Stimulated activated CD4-positive, alpha-beta T cell treated with anti-CD3 and anti-CD28 coated beads, TNF-alpha, amount 100 ng/mL, for 1 hour (primary cell): ENCODE data around the gene FNDC3A.

Experiments used
- DNase-seq, 3 donors: peaks; one replicate each; pipeline ENCODE4 v3.0.0-alpha.2; 2020; ENCODE audit warnings: low read depth in 3 of 3, low spot score in 1 of 3

FNDC3A gene, protein sequence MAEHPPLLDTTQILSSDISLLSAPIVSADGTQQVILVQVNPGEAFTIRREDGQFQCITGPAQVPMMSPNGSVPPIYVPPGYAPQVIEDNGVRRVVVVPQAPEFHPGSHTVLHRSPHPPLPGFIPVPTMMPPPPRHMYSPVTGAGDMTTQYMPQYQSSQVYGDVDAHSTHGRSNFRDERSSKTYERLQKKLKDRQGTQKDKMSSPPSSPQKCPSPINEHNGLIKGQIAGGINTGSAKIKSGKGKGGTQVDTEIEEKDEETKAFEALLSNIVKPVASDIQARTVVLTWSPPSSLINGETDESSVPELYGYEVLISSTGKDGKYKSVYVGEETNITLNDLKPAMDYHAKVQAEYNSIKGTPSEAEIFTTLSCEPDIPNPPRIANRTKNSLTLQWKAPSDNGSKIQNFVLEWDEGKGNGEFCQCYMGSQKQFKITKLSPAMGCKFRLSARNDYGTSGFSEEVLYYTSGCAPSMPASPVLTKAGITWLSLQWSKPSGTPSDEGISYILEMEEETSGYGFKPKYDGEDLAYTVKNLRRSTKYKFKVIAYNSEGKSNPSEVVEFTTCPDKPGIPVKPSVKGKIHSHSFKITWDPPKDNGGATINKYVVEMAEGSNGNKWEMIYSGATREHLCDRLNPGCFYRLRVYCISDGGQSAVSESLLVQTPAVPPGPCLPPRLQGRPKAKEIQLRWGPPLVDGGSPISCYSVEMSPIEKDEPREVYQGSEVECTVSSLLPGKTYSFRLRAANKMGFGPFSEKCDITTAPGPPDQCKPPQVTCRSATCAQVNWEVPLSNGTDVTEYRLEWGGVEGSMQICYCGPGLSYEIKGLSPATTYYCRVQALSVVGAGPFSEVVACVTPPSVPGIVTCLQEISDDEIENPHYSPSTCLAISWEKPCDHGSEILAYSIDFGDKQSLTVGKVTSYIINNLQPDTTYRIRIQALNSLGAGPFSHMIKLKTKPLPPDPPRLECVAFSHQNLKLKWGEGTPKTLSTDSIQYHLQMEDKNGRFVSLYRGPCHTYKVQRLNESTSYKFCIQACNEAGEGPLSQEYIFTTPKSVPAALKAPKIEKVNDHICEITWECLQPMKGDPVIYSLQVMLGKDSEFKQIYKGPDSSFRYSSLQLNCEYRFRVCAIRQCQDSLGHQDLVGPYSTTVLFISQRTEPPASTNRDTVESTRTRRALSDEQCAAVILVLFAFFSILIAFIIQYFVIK

DNA sequence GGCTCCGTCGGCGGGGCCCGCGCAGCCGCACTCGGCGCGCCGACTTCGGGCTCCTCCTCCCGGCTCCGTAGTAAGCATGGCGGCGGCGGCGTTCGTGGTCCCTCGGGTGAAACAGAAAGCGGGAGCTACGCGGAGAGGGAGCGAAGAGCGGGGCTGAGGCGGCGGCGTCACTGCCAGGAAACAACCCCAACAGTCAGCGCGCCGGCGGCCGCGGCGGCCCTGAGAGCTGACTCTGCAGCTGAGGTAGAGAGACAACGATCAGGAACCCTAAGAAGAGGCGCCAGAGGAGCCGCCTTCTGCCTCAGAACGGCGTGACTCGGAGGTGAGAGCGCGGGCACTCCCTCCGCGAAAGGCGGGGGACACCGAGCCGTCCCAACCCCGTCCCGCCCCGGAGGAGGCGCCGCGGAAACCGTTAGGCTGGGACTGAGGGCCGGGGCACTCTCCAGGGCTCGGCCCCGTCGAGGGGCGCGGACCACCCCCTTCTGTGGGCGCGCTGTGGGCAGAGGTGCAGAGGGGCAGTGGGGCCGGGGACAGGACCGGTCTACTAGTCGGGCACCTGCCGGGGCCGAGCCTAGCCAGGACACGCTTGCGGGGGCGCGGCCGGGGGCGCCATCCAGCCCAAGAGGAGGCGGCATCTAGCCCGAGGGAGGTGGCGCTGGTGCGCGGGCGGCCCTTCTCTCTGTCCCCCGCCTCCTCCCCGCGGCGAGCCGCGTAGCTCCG, at the start of gene FNDC3A:
Gene FNDC3A (plus strand): TSS at position 57 of the 720 bp plus-strand sequence. CDS start 30,279 bp downstream, outside the sequence.
- peak; percentile 49 to 78 (median 69) for DNase-seq

DNA sequence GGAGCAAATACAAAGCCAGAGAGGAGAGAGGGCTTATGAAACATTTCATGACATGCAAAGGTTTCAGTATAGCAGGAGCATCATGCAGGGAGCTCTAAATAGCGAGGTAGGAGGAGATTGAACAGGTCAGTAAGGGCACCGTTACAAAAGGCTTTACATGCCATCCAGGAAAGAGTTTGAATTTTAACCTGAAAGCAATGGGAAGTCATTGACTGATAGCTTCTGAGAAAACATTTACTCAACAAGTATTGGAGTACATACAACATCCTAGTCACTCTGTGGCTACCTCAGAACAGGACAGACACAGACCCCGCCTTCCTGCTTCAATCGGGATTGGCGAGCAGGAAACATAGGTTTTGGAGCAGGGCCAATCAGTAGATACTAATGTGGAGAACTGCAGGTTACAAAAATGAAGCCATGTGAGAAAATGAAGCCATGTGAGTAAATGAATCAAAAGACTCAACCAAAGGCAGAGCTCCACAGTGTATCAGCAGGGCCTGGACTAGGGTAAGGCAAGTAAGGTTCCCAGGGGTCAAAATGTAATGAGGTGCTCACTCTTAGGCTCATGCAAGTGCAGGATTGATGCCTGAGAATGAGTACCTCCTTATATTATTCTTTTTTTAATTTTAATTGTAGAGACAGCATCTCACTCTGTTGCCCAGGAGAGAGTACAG, 46.8 kb upstream of the FNDC3A start:
- no peak for DNase-seq

DNA sequence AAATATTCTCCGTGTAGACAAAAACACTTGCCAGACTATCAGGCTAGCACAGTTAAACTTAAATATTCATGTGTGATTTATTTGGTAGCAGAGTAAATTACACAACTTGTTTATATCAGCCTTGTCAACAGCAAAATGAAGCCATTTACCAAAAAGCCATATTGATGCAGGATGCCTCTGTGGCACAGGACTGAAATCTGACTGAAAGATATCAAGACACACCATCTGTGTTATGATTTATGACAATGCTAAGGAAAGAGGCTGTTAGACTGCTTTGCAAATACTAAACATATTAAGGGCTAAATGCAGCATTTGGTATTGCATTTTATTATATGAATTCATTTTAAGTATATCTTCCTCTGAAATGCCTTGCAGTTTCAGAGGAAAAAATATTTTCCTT, 44.8 kb upstream of the FNDC3A start:
- DNase-seq, result no peak

DNA sequence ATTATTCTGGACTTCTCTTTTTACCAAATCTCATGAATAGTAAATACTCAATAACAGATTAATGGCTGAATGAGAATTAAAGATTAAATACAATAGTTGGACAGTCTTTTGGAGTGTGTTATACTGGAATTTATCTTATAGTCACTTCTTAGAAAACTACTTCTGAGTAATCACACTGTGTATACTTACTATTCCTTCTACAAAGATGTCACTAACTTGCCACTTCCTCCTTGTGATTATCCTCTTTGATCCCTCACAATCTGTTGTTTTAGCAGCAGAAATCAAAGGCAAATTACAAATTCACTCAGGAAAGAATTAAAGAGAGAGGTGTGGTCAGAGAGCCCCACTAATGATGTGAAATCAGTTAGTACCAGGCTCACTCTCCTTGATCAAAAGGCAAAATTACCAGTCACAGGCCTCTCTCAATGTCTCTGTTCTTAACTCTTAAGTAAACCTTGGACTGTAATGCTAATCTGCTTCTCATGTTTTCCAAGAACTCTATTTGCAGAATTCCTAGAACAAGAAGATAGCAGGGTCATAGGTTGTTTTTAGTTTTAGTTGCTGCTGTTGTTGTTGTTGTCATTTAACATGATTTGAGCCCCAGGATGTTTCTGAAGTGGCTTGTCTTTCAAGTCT, 37.3 kb upstream of the FNDC3A start:
- DNase-seq, result no peak

DNA sequence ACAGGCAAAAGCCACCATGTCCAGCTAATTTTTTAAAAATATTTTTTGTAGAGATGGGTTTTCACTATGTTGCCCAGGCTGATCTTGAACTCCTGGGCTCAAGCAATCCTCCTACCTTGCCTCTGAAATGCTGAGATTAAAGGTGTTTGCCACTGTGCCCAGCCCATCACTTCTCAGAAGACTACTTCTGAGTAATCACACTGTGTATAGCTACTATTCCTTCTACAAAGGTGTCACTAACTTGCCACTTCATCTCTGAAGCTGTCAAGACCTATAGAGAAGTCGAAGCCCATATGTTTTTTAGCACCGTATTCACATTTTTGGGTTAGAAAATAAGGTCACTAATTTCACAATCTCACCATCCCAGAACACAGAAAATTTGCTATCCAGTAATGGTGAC, 36.0 kb upstream of the FNDC3A start:
- DNase-seq, result no peak

DNA sequence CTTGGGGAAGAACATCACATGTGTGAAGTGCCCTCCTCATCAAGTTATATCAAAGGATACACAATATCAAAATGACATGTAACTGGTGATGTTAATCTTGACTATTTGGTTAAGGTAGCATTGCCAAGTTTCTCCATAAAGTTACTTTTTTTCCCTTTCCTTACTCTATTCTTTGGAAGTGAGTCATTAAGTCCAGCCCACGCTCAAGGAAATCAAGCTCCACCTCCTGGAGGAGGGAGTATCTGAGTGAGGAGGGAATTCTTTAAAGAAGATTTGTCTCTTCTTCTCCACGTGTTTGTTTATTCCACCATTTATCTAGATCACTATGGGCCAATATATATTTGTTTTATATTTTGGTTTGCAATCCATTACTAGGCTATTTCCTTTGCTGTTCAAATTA, 33.6 kb upstream of the FNDC3A start:
- no peak for DNase-seq

DNA sequence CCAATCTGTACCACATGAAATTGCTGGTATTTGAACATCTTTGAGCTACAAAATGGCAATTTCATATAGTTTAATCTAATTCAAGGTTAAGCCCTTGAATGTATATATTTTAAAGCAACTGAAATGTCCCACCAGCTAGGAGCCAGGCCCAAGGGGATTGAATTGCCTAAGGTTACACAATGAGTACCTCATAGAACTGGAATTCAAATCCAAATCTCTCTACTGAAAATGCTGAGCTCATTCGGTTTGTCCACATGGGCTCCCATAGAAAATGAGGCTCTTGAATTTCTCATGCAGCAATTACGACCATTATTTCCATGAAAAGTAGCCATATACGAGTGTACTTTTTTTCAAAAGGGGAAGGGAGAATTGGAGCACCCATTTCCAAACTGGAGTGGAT, 31.5 kb upstream of the FNDC3A start:
- DNase-seq, result no peak

DNA sequence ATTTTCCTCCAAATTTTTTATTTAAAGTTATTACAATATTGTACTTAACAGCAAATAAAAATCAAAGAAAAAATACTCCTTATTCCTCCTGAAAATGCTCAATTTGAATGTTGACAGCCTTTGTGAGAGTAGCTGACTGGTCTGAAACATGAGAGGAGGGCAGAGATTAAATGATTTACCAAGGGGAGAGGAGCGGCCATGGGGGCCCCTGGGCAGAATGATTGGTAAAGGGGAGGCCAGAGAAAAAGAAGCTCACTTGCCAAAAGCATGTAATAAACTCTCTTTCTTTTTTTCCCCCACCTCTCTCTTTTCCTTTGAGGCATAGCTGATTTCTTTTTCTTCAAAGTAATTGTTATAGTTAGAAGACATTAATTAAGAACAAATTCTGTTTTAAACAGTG, 30.1 kb upstream of the FNDC3A start:
- DNase-seq, result no peak

DNA sequence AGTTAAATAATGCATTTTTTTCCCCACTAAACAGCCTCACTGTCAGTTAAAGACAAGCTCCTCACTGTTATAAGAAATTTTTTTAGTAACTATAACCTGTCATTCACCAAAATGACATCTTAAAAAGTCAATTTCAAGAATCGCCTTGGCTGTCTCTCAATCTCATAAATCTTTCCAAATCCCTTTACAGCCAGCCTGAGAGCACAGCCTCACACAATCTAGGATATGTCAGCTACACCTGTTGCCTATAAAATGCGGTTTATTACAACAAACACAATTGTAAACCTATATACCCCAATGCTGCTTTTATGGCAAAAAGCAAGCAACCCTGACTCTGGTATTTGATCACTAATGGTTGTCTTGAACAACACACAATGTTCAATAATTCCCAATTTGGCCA, 29.5 kb upstream of the FNDC3A start:
- DNase-seq, result no peak

DNA sequence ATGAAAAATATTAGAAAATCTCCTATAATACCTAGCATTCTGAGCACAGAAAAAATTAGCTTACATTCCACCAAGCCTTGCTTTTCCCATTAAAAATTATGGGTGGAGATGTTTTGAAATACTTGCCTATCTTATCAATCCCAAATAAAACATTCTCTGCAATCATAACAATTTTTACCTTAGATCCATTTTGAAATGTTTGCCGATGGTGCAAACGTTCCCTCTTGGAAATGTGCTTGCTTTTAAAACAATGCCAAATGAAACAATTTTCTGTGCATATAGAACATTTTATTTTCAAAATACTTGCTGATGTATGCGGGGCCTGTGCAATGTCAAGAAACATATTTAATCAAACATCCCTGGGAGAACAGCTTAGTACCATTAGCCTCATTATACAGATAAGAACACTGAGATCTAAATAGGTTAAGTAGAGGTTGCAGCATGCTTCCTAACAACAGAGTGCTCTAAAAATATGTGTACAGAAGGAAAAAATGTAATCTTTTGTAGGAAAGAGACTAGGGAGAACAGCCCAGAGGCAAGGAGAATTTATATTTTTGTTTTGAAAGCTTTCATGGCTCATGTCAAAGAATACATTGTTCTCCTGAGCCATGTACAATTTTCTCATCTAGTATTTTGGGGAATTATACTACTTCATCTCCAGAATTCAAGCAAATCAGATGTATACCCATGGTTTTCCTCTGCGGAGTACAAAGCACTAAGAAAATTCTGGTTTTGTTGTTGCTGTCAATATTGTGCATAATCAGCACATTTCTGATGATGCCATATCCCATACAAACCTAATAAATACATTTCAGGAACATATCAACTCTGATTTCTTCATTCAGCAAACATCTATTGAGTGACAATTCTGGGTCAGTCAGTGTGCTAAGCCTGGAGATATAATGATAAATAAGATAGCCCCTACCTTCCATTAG, 25.9 kb upstream of the FNDC3A start:
- DNase-seq, result no peak

DNA sequence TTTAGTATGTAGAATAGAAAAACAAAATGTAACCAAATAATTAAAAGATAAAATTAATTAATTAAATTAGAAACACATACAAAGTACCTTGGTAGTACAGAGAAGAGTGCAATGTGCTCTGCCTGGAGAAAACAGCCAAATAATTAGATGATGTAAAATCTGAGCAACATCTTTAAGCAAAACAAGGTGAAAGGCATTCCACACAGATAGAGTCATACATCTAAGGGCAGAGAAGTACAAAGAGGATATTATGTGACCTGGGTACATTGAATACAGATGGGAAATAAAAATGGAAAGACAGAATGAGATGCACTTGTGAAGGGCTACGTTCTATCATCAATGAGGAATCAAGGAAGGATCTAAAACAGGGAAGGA, 25.2 kb upstream of the FNDC3A start:
- no peak for DNase-seq

DNA sequence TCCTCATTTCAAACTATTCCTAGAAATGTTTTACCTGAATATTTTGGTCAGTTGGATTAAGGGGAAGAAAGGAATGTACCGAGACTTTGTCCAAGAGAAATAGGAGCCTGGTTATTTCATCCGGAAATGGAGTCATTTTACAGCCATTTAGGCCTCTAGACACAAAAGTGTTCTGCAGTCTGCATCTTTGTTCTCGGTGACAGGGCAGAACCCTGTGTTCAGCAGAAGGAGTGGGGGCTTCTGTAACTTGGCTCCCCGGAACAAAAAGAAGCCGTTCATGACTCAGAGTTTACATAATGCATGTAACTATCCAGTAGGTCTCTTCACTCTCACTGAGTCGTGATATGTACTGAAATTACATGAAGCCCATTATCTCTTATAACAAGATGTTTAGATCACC, 21.6 kb upstream of the FNDC3A start:
- no peak for DNase-seq

DNA sequence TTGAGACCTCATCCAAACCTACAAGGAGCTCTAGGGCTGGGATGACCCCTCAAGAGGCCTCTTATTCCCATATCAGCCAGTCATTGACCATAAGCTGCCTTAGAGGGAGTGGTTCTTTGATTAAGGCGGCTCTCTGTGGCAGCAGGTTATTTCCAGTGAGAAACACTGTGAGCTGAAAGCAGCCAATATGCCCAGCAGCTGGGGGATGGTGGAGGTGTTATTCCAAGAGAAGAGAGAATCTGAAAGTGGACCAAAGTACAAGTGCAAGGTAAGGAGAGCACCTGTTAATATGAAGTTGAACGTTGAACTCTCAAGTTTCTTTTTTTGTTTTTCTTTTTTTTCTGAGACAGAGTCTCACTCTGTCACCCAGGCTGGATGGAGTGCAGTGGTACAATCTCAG, 20.2 kb upstream of the FNDC3A start:
- DNase-seq, result no peak

DNA sequence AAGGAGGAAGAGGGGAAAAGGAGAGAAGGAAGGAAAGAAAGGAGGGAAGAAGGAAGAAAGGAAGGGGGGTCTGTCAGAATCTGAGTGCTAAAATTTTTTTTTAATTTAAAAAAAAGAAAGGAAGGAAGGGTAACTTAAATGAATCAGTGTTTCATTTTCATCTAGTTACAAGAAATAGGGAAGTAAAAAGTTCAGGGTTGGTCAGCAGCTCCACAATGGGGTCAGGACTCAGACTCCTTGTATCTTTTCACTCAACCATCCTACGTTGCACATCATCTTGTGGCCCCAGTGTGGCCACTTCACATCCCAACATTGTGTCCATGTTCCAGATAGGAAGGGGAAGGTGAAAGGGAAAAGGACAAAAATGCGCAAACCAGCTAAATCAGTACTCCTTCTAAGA, 14.3 kb upstream of the FNDC3A start:
- DNase-seq, result no peak

DNA sequence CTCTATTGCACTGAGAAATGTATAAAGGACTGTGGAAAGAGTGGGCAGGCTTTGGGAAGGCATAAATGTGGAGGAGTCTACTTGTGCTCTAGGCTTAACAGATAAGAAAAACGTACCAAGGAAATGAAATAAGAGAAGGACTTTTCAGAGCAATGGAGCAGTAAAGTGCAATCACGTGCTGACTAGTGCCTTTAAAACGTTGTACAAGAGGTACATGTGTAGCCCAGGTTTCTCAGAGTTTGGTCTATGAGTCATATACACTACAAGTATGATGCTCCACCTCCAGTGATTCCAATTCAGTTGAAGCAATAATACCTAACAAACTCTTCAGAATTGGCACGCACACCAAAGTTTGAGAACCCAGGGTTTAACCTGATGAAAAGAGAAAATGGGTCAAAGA, 13.4 kb upstream of the FNDC3A start:
- no peak for DNase-seq

DNA sequence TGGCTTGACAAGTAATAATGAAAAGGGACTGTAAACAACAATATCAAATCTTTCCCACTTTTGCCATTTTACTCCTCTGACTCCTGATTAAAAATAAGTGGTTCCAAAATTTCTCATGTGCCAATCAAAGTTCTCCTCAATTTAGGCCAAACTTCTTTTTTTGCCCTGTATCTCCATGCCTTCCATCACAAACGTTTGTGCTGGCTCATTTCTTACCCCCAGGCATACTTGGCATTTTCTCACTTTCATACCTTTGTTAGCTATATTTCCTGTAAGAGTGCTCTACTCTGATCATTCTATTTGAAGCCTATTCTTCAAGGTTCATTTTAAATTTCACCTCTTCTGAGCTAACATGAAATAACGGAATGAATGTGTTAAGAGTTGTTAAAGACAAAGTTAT, 10.0 kb upstream of the FNDC3A start:
- DNase-seq, result no peak

DNA sequence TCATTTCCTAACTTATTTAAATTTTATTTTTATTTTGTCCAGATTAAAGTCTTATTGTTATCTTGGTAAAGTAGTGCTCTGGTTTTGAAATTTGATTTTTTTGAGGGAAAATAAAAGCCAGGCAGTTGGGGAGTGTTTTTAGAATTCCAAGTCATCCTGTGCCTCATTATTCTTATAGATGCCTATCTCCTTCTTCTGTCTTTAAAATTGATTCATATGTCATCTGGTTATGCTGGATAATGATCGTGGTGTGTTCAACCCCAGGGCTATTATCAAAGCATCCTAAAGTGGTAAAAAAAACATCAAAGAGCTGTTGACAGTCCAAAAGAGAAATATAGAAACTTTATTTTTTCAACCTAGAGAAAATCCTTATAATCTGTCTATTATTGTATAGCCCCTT, 6.0 kb upstream of the FNDC3A start:
- DNase-seq, result no peak

DNA sequence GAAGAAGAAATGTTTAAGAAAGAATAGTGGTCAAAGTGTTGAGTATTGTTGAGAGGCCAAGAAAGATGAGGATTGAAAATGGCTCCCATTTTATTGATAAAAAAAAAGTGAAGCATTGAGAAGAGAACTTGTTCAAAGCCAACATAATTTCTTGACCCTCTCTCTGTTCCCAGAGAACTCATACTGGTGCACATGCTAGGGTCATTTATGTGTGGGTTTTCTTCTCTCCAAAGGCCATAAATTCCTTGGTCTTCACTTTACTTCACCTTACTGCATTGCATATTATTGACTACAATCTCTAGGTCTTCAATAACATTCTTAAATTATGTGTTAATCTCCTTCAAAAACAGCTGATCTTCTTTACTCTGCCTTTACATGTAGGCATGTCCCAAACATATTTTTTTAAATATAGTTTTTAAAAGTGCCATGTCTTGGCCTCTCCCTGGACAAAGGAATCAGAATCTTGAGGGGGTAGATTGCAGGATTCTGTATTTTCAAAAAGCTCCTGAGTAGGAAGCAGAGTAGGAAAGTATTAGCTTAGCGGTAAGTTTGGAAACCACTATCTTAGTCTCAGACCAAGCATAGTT, 1.8 kb upstream of the FNDC3A start:
- DNase-seq, result no peak
